NCI-H1092 (cell line): ENCODE data around the gene HOXB4.
"Not testable (repeated sequence)": the region's sequence is repeated elsewhere in the genome, so short reads cannot be mapped to it uniquely, and the experiment has no call there.

Experiments used
- DNase-seq: peaks from one replicate; lab custom pipeline; 2025; lab: John Stamatoyannopoulos, UW

The HOXB4 gene

GRCh38 chr17:48546924-48547807 is 31.0 kb downstream of the HOXB4 start:
- peak; percentile 90 for DNase-seq

GRCh38 chr17:48546137-48546923 is 31.8 kb downstream of the HOXB4 start:
- DNase-seq = no peak

DNA sequence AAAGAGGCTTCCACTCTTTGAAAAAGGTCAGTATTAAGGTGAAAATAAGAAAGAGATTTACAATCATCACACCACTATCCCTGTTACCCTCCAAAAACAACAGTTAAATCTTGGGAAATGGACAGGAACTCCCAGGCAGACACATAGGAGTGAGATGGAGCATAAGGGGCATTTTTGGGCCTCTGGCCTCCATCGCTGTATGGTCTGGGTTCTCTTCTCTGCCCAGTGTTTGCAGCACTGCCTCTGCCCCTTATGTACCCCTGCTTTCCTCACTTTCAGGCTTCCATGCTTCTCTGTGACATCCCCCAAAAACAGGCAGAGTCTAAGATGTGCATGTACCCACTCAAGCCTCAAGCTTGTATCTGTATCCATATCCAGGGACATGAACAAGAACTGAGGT is 32.6 kb downstream of the HOXB4 start:
- no peak for DNase-seq

DNA sequence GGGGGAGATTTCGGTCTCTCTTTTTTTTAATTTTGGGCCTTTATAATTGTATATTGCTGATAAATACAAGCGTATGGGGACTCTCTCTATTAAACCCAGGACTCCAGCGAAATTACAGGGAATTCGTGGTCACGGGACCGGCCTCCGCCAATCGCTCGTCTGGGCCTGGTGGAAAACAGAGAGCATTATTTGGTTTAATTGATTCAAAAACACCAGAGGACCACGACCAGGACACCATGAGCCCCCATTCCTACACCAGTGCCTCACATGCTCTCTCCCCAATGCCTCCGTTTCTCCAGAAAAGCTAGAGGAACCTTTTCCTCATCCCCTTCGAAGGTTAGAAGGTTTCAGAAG is 33.2 kb downstream of the HOXB4 start, which contains the start of gene HOXB2:
Gene HOXB2 (minus strand): TSS at position 88 of the 354 bp plus-strand sequence. CDS start 198 bp downstream, outside the sequence.
- DNase-seq = peak; percentile 63

DNA sequence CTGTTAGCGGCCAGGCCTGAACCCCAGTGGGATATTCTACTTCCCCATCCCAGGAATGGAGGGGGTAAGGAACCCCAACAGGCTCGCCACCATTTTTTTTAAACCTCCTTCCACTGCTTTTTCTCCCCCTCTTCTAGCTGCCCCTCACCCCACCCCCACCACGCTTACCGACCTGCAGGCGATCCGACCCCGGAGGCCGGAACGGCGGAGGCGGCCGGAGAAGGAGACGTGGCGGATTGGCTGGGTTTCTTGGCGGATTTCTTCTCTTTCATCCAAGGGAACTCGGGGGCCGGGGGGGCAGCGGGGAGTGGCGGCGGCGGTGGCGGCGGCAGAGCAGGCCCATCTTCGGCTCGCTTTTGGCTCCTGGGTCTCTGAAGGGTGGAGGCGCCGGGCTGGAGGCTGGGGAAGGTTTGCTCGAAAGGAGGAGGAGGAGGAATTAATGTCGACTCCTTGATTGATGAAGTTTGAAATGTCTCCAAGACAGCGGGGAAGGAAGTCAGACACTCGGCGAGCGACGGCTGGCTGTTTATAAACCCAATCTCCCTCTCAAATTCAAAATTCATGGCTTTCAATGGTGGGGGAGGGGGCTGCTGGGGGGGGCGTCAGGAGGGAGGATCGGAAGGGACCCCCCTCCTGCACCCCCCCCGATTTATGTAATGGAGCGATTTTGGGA is 33.7 kb downstream of the HOXB4 start:
- DNase-seq = peak; percentile 63

- DNase-seq = no peak
Observed at GRCh38 chr17:48543854-48544348, 34.2 kb downstream of the HOXB4 start.

DNA sequence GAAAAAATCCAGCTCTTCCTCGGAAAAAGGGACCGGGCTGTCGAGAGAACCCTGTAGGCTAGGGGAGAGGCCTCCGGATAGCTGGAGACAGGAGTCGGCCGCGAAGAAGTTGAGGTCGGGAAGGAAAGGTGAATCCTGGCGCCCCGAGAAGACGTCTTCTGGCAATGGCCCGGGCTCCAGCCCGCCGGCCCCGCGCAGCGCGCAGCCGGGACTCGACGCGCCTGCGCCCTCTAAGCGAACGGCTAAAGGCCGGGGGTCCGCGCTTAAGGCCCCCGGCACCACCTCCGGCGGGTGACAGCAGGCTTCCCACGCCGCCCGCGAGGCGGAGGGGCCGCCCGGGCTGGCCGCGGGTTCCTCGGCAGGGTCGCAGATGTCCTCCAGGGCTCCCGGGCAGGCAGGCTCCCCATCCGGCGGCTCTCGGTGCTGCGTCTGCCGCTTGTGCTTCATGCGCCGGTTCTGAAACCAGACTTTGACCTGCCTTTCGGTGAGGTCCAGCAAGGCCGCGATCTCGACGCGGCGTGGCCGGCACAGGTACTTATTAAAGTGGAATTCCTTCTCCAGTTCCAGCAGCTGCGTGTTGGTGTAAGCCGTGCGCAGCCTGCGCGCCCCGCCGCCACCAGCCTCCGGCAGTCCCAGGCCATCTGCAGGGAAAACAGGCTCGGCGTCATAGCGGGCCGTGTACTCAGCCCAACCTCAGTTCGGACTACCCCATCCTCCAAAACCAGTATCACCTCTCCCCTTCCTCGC is 34.9 kb downstream of the HOXB4 start:
- DNase-seq = no peak

GRCh38 chr17:48542698-48543106 is 35.4 kb downstream of the HOXB4 start:
- no peak for DNase-seq

DNA sequence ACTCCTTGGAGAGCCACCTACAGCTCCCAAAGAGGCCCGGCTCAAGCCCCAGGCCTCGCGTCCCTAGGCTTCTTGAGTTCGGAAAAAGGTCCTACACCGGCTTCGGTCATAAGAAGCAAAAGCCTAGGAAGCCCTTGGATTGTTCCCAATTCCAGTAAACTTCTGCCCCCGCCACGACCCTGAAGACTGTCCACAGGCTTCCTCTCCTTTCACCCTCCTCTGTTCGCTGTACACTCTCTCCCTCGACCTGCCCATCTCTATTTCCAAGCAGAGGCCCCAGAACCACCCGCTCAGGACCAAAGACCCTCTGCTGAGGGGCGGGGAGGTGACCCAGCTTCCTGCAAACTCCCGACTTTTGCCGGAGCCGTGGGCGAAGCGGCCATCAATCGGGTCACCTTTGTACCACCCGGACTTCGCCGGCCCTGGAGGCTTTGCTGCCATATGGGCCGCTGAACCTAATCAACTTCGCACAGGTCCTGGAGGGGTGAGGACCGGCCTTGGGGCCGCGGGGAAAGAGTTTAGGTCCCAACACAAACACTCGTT is 36.0 kb downstream of the HOXB4 start:
- DNase-seq = no peak

DNA sequence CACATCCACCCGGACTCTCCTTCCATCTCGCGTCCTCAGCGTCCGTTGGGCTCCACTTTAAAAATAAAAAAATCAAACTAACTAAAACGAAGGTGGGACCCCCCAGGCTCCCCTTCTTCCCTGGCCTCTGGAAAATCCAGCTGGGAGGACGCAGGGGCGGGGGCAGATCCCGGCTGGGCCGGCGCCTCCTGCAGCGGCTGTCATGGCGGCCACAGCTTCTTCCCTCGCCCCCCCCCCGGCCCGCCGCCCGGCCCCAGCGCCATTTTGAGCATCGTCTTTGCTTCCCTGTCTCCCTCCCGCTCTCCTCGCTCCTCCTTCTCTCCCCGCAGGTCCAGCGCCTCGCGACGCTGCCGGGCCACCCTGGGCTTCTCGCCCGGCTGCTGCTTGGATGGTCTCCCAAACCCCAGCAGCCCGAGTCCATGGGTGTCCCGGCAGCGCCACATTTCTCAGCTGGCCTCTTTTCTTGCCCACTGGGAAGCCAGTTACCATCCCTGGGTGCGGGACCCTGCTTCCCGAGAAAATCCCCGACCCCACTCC is 36.5 kb downstream of the HOXB4 start:
- peak; percentile 70 for DNase-seq

- no peak for DNase-seq
Observed at GRCh38 chr17:48541036-48541576, 37.0 kb downstream of the HOXB4 start.

GRCh38 chr17:48540213-48540612 is 37.9 kb downstream of the HOXB4 start:
- no peak for DNase-seq

GRCh38 chr17:48539177-48539576 is 39.0 kb downstream of the HOXB4 start:
- DNase-seq = no peak

DNA sequence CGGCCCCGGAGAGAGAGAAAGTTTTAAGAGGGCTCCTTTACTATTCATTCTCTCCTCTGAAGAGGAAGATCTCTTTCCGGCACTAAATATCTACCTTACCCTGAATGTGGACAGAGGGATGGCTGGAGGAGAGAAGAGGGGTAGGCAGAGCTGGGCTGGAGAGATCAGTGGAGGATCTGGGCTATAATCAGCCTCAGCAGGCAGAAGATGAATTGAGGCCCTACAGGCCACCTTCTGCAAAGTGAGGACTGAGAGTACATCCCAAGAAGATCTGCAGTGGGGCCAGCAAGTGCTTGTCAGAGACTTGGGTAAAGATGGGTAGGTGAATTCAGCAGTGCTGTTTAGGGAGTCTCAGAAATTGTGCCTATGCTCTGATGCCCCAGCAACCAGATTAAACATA is 40.8 kb downstream of the HOXB4 start:
- no peak for DNase-seq

- not testable (repeated sequence) for DNase-seq
Observed at GRCh38 chr17:48535793-48536559, 42.2 kb downstream of the HOXB4 start.

DNA sequence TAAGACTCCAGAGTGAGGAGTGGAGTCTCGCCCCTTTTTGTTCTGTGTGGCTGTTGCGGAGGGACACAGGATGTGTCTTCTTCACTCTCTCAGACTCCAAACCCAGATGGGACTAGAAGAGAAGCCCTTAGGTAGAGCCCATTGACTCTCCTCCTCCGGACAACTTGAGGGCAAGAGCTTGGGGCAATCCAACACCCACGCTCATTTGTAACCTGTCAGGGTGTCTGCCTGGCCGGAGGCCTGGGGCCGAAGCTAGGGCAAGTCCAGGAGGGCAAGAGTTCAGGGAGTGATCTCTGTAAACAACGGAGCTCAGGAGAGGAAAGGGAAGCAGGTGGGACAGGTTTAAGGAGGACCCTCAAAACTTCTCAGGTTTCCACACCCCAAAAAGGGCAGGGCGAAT is 45.9 kb downstream of the HOXB4 start:
- DNase-seq = no peak

DNA sequence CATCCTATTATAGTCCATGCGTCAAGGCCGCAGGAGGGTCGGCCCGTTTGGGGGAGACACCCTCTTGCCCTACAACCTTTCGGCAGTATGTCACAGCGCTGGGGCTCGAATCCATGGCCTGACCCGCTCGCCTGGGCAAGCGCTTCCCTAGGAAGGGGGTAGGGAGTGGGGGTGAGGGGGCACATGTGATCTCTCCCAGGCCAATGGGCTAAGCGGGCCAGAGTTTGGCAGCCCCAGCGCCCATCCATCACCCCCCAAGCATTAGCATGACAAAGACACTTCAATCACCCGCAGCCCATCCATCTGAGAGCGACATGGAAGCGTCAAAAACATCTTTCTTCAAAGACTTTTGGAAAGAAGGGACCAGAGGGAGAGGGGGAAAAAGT is 47.3 kb downstream of the HOXB4 start, which contains the start of gene HOXB1:
Gene HOXB1 (minus strand): TSS at position 125 of the 386 bp plus-strand sequence. CDS start 107 bp downstream, at position 18.
- DNase-seq = no peak

- DNase-seq = no peak
Observed at GRCh38 chr17:48530208-48530886, 47.8 kb downstream of the HOXB4 start.

DNA sequence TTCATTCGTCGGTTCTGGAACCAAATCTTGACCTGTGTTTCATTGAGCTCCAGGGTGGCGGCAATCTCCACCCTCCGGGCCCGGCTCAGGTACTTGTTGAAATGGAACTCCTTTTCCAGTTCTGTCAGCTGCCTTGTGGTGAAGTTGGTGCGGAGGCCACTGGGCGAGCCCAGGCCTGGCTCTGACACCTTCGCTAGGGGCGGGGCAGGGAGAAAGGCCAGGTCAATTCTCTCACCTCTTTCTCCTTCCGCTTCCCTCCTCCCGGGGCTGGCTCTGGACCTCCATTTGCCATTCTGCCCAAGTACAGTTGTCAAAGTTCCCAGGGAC is 48.5 kb downstream of the HOXB4 start:
- DNase-seq = no peak
